GM04503 (cell line): ENCODE data around the gene MPL.
"Not testable (repeated sequence)": the region's sequence is repeated elsewhere in the genome, so short reads cannot be mapped to it uniquely, and the experiment has no call there.

Source experiments
- DNase-seq: peaks from one replicate; pipeline ENCODE4 v3.0.0-alpha.2; 2012; ENCODE audit warnings: low read depth

Gene MPL

DNA sequence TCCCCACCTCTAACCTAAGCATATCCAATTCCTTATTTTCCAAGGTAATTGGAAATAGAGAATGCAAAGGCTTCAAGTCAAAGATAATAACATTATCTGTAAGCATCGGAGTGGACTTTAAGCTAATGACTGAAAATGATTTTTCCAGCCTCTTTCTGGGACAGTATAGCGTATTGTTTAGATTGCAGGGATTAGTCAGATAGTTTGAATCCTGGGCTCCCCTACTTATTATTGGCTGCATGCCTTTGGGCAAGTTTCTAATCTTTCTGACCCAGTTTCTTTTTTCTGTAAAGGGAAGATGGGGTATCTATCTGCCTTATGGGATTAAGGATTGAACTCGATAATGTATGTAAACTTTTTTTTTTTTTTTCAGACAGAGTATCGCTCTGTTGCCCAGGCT, 19.6 kb downstream of the MPL start:
- DNase-seq = no peak

DNA sequence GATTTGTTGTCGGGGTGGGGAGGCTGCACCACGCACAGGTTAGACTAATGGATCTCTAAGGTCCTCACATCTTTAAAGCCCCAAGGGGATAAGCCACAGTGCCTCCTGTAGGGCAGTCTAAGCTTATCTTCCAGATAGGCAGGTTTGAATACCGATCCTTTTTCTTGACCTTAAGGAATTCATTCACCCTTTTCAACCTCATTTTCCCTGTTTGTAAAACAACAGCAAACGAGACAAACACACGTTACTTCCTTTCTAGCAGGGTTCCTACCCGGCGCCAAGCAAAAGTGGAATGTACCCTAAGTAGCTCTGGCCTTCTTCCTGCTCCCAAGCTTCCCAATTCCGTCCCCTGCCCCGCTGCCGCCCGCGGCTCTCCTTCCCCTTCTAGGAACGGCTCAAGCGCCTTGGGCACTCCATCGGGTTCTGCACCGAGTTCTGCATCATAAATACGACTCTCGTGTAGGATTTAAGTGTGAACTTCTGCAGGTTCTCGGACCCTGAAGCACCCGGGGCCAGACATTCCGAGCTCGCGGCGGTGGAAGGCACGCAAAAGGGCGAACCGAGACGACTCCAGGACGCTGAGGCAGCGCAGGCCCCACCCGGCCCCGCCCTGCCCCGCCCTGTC, 20.6 kb downstream of the MPL start:
- DNase-seq = peak; percentile 27

DNA sequence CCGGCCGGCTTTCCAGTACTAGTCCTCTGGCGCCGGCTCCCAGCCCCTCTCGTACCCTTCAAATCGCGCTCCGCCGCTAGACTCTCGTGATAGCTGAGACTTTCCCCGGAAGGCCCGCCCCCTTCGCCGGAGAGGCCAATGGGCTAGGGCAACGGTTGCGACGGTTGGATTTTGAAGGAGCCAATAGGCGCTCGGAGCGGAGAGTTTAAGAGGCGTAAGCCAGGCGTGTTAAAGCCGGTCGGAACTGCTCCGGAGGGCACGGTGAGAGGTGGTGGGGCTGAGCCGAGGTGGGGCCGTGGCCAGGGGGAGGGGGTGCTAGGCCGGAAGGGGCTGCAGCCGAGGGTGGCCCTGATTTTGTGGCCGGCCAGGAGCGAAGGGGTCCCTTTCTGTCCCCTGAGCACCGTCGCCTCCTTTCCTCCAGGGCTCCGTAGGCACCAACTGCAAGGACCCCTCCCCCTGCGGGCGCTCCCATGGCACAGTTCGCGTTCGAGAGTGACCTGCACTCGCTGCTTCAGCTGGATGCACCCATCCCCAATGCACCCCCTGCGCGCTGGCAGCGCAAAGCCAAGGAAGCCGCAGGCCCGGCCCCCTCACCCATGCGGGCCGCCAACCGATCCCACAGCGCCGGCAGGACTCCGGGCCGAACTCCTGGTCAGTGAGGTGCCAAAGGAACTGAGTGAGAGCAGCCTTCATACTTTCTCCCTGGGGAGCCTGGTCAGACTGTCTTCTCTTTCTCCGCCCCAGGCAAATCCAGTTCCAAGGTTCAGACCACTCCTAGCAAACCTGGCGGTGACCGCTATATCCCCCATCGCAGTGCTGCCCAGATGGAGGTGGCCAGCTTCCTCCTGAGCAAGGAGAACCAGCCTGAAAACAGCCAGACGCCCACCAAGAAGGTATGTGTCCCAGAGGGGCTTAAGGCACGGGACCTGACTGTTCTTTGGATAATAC, 21.4 kb downstream of the MPL start, which contains the start of gene CDC20:
Gene CDC20, plus strand, starts transcription at position 236 of the 948 bp plus-strand sequence. Its CDS starts 235 bp downstream, at position 471.
- peak; percentile 84 for DNase-seq

DNA sequence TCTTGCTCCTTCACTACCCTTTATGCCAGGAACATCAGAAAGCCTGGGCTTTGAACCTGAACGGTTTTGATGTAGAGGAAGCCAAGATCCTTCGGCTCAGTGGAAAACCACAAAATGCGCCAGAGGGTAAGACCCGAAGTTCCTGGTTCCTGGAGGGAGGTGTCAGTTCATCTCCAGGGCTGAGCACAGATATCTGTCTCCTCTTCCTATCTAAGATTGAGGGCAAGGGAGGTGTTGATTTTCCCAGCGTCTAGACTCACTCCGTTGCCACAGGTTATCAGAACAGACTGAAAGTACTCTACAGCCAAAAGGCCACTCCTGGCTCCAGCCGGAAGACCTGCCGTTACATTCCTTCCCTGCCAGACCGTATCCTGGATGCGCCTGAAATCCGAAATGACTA, 22.1 kb downstream of the MPL start:
- no peak for DNase-seq

DNA sequence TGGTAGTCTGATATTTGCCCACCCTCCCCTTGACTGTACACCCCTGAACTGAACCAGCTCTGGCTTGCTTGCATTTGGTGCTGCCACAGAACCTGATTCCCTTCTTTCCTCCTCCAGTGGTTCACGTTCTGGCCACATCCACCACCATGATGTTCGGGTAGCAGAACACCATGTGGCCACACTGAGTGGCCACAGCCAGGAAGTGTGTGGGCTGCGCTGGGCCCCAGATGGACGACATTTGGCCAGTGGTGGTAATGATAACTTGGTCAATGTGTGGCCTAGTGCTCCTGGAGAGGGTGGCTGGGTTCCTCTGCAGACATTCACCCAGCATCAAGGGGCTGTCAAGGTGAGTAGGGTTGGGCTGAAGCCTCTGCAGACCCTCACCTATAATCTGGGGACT, 23.0 kb downstream of the MPL start:
- no peak for DNase-seq

DNA sequence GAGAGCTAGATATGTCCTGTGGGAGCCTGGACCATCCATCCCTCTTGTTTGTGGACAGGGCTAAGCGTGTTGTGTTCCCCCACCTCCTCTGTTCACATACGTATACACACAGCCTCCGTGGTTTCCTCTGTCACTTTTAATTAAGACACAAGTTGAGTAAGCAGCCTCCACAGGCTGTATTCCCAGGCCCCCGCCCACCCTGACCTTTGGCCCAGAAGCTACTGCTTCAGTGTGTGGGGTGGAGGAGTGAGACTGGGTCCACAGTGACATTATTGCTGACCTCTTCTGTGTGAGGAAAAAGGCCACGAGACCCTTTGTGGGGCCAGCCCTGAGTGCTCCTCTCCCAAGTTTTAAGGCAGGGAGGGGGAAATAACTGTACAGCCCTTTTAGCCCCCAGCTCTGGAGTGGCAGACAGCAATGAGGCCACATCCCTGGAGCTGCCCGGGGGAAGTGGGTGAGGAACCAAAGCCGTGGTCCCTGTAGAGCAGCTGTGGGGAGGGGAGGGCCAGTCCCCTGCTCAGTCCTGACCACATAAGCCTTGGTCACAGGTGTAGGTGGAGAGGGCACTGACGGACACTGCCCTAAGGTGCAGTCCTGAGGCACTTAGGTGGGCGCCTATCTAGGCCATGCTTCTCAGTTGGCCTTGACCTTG, 25.8 kb downstream of the MPL start:
- no peak for DNase-seq

DNA sequence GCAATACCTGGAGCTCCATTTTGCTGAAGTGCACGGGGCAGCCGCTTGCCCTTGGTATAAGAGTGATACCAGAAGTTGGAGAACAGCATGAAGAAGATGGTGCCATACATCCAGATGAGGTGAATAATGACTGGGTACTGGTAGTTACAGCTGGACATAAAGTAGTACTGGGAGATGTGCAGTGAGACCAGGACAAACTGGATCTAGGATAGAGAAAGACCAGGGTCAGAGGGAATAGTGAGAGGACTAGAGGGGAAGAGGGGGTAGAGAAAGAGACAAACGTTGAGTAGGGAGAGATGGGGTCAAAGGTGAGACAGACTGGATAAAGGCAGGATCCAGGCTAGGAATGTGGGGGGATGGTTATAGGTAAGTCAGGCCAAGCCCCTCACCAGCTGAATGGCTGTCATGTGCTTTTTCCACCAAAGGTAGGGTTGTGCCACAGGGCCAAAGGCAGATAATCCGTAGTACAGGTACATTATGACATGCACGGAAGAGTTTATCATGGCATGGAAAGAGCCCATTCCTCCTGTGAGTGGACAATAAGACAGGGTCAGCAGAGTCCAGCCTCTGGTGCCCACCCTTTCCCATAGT, 26.4 kb downstream of the MPL start:
- no peak for DNase-seq

DNA sequence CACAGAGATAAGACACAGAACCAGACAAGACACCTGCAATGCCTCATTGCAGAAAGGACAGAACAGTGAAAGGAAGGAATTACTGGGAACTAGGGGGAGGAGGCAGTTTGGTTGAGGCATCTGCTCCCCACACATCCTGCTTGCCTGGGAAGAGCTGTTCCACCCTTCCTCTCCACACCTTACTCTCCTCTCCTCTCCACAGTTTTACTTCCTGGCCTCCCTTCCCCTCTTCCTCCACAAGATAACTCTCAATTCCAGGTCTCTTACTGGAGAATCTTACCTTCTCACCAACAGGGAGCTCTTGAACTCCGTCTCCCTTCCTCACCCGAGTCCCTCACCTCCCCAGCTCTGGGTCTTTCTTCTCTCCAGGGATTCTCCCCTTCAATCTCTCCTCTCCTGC, 28.1 kb downstream of the MPL start:
- DNase-seq = no peak

DNA sequence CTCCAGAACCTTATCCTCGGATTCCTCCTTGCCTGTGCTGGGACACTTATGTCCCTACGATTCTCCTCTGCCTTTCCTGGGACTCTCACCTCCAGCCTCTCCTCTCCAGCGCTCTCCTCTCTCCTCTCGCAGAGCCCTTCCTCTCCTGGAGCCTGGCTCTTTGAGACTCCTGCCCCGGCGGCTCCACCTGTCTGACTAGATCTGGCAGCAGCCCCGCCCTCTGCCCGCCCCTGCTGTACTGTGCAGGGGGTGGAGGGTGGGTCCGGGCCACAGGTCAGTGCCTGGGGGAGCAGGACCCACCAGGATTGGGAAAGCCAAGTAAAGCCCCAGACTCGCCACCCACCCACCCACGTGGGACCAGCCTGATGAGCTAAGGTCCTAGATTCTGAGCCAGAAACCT, 28.6 kb downstream of the MPL start:
- DNase-seq = no peak

DNA sequence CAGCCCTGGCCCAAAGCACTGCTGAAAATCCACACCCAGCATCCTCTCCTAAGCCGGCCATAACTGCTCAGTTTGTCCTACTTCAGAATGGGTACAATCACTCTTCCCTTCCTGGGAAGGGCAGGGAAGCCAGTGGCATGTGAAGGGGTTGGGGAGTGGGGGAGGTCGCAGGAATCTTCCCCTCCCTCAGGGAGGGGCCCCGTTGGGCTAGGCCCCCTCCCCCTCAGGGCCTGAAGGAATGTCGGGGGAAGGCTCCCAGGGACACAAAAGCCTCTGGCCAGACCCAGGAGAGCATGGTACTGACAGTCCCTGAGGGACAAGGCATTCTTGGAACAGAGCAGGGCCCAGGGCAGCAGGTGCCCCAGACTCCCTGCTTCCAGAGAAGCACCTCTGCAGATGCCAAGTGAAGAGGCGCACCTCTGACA, 29.0 kb downstream of the MPL start:
- no peak for DNase-seq

DNA sequence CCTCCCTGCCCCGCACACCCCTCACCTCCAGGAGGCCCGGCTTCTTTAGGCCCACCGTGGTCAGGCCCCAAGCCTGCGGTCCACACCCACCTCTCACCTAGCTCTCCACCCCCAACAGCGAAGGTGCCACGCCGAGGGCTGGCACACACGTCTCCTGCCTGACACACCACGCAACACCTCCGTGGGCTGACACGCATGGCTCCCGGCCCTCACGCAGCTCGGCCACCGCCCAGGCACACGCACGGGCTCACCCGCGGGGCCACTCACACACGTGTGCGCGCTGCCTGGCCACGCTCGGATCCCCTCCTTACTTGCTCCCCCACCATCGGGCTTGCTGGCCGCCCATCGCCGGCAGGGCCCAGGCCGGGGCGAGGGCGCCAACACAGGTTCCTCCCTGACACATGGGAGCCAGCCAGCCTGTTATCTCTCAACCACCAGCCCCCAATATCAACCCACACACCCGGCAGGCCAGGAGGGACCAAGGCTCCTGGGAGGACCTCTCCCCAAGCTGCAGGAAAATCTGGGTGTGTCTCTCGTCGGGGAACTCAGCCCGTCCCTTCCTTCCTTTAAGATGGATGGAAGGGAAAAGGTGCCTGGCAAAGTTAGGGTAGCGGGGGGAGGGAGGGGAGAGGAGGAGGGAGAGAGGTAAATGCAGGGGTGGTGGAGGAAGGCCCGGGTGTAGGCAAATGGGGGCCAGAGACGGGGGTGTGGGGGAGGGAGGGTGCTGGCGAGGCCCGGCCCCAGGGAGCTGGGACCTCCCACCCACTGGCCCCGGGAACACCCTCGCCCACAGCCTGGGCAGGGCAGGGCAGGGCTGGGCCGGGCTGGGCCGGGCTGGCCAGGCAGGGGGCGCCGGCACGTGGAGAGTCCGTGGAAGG, 29.6 kb downstream of the MPL start:
- DNase-seq = no peak

DNA sequence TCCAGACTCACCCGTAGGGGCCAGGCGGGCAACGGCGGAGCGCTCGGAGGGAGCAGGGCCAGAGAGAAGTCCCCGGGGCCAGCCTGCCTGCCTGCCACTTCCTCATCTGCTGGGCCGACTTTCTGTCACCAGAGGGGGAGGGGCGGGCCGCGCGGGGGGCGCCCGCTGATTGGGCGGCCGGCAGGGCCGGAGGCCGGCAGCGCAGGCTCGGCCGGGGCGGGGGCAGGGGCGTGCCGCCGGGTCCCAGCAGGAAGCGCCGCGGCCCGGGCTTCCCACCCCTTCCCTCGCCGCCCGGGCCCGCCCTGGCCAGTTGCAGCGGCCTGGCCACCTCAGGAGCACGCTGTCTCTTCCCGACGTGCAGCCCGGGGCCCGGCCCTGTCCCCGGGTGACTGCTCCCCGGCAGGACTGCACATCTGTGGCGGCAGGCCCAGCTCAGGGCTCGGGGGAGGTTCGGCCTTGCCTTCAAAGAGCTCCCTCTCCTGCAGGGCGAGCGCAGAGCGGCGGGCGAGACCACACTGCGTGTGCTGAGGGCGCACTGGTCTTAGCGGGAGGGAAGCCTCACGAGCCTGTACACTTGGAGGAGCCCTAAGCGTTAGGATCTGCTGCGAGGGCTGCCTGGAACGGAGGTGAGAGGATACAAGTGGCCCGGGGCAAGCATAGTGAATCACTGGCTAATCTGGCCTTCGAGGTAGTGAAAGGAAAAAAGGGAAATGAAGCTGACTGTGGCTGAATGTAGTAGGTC, 30.5 kb downstream of the MPL start, which contains the start of gene ELOVL1:
Gene ELOVL1, minus strand, starts transcription at position 108 of the 742 bp plus-strand sequence. CDS start 2,402 bp downstream, outside the sequence.
- peak; percentile 49 for DNase-seq

DNA sequence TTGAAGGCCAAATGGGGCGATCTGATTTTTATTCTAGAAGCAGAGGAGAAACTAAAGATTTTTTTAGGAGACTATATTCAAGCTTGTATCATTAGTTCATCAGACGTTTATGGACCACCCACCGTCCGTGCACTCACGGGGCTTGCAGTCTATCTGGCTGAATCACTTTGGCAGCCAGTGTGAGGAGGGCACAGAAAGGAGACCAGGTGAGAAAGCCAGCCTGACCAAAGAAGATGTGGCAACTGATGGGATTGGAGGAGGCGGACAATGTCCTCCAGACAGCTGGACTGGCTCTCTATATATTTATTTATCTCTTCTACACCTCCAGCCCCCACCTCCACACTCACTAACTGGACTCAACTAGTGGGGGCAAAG, 31.0 kb downstream of the MPL start:
- no peak for DNase-seq

DNA sequence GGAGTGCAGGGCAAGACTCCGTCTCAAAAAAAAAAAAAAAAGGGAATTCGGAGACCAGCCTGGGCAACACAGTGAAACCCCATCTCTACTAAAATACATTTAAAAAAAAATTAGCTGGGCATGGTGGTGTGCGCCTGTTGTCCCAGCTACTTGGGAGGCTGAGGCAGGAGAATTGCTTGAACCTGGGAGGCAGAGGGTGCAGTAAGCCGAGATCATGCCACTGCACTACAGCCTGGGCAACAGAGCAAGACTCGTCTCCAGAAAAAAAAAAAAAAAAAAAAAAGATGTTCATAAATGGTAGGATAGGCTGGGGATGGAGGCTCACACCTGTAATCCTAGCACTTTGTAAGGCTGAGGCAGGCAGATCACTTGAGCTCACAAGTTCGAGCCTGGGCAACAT, 32.2 kb downstream of the MPL start:
- not testable (repeated sequence) for DNase-seq

DNA sequence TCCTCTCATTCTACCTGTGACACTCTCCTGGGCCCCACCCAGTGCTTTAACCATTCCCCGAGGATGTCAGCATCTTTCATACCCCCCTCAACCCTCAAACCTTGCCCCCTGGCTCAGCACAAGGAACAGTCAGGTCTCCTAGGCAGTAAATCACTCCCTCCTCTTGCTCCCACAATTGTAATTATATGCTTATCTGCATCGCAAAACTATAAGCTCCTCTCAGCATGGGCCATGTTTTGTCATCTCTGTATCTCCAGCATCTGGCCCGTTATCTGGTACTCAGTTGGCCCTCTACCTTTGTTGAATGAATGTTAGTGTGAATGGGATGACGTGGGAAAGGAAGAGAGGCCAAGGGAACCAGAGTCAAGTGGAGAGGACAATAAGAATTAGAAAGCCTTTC, 32.9 kb downstream of the MPL start:
- DNase-seq = no peak

DNA sequence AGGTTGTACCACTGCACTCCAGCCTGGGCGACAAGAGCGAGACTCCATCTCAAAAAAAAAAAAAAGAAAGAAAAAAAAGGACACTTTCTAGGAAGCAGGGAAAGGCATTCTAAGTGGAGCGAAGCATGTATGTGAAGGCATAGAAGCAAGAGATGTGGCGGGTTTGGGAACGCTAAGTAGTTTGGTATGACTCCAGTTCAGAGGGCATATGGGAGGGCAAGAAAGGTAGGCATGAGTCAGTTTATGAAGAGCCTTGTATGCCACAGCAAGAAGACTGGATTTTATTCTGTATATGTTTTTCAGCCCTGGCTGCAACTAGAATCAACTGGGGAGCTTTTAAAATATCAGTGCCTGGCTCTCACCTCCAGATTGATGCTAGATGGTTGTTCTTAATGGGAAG, 34.6 kb downstream of the MPL start:
- no peak for DNase-seq

DNA sequence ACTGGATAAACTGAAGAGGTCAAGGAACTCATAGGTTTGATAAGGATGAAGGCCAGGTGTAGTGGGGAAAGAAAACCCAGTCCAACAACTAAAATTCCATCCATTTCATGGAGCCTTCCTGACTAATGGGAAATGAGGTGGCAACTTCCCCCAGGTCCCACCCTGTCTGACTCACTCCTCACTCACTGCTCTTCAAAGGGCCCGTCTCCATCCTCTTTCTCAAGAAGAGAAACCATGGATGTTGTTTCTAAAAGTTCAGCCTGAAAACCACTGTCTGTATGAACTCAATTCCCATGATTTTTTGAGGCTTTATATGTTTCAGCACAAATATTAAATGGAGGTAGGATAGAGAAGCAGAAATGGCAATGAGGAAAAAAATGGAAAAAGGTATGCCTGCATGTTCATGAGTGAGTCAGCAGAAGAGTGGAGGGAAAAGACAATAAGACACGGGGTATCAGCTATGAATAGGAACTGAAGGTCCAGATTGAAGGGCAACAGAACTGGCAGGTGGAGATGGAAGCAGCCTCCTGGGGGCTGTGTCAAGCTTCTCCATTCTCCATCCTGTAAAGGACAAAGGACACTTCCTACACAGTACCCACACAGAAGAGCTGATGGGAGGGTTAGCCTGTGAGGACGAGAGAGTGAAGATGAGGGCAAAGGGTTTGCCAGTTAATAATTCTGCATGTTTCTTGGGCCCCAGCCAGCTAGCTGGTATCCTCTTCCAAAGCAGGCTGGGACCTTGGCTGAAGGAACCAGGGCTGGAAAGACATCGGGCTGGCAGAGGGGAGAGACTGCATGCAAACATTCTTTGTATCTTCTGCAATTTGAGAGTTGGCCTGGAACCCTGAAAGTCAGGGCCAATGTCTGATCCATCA, 35.7 kb downstream of the MPL start:
- DNase-seq = peak; percentile 45

DNA sequence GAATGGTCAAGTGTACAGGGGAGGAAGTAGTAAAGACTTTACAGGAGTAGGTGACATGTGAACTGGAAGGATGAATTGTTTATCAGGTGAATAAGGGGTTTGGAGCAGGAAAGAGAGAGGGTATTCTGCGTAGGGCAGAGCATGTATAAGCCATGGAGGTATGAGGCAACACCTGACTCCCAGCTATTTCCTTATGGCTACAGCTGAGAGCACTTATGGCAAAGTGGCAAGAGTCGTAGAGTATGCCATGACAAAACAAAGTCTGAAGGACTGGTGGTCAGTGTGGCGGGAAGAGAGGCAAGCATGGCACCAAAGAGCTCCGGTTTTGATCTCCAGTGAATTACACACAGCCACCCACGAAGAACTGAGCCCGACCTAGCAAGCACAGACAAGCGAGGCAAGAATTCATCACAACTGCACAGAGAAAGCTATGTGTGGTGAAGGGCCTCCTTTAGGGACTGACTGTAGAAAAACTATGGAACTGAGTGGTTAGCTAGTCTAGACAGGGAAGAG, 39.2 kb downstream of the MPL start:
- DNase-seq = no peak

DNA sequence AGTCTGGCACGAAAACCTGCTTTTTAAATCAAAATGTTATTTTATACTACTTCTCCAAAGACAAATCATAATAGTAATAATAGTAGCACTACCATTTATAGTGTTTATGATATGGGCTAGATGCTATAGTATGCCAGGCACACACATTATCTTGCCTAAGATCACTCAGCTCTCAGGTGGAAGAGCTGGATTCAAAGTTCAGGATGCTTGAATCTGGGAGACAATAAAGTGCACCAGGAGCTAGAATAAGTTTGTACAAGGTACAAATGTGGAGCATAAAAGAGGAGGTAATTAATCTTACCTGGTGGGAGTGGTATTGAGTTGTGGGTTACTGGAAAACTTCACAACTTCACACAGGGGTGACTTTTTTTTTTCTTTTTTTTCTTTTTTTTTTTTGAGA, 40.2 kb downstream of the MPL start:
- DNase-seq = no peak
